DND-41 (cell line): Measurements from ENCODE around the gene ATP9A.

Experiments
- EZH2 ChIP-seq: IDR thresholded peaks from 3 replicates; pipeline ENCODE4 v1.6.1; 2012; ENCODE audit warnings: borderline replicate concordance, low read depth, mild to moderate bottlenecking, moderate library complexity, low read length, inconsistent platforms; ENCODE audit not compliant: severe bottlenecking
- TF ChIP-seq, protein P1 (sequence below): IDR thresholded peaks from 2 replicates; pipeline ENCODE4 v1.5.1; 2012; ENCODE audit warnings: borderline replicate concordance, low read length, moderate library complexity, mild to moderate bottlenecking; ENCODE audit not compliant: poor library complexity, severe bottlenecking; ENCODE audit errors: extremely low read depth

DNA sequence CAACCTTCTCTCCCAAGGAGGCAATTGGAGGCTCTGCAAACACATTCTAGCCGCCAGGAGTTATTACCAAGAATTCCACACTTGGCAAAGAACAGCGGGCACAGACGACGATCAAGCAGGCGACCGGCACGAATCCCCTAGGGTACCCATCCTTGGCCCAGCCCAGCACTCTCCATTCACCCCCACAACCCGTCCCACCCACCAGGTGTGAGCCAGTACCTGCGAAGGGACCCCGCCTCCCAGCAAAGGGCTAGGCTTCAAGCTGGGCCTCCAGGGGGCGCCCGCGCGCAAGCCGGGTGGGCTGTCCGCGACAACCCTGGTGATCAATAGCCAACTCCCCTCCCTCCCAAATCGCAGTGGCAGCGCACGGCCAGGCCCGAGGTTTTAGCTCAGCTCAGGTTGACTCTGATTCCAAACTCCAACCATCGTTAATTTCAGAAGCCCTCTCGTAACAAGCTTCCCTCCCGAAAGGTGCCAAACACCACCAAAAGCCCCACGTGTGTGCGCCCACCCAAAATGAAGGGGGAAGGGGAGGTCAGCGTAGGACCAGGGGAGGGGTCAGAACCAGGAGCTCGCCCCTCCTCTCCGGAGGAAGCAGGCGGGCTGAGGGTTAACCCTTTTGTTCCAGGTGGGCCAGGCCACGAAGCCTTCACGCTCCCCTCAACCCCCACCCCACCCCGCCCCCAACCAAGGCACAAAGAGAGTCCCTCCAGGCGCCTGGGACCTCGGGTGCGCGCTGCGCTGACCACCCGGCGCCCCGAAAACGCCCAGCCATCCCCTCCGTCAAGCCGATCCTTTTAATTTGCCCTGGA, 32.1 kb upstream of the ATP9A start:
- TF ChIP-seq, protein P1, sequence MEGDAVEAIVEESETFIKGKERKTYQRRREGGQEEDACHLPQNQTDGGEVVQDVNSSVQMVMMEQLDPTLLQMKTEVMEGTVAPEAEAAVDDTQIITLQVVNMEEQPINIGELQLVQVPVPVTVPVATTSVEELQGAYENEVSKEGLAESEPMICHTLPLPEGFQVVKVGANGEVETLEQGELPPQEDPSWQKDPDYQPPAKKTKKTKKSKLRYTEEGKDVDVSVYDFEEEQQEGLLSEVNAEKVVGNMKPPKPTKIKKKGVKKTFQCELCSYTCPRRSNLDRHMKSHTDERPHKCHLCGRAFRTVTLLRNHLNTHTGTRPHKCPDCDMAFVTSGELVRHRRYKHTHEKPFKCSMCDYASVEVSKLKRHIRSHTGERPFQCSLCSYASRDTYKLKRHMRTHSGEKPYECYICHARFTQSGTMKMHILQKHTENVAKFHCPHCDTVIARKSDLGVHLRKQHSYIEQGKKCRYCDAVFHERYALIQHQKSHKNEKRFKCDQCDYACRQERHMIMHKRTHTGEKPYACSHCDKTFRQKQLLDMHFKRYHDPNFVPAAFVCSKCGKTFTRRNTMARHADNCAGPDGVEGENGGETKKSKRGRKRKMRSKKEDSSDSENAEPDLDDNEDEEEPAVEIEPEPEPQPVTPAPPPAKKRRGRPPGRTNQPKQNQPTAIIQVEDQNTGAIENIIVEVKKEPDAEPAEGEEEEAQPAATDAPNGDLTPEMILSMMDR, result peak; percentile 41
- no peak for TF ChIP-seq EZH2
